ENCODE results near the gene CCR9.

CCR9 gene

GRCh38 chr3:45844616-45845015 lies 41.7 kb upstream of the CCR9 start:
- no peak for TF ChIP-seq POLR2AphosphoS5 (IDR thresholded peaks at IDR 0.05; ENCODE audit: low read depth, low read length)
- no peak for TF ChIP-seq TAF1 (IDR thresholded peaks at IDR 0.05; ENCODE audit: borderline replicate concordance, insufficient read depth, low read length)
- TF ChIP-seq FOXP2 (optimal IDR thresholded peaks at IDR 0.05; ENCODE audit: borderline replicate concordance, extremely low read depth, extremely low read length, insufficient read depth): no peak
- TF ChIP-seq SIN3A (IDR thresholded peaks at IDR 0.05; ENCODE audit: borderline replicate concordance, insufficient read depth, low read length): no peak
- no peak for TF ChIP-seq REST (IDR thresholded peaks at IDR 0.05; ENCODE audit: insufficient read depth in 1 of 2, low read depth in 2 of 2, low read length in 2 of 2)

GRCh38 chr3:45848392-45848791 lies 38.0 kb upstream of the CCR9 start:
- no peak for TF ChIP-seq TAF1 (IDR thresholded peaks at IDR 0.05; ENCODE audit: borderline replicate concordance, insufficient read depth, low read length)
- TF ChIP-seq REST (IDR thresholded peaks at IDR 0.05; ENCODE audit: insufficient read depth in 1 of 2, low read depth in 2 of 2, low read length in 2 of 2): no peak
- TF ChIP-seq POLR2AphosphoS5 (IDR thresholded peaks at IDR 0.05; ENCODE audit: low read depth, low read length): no peak
- no peak for TF ChIP-seq FOXP2 (optimal IDR thresholded peaks at IDR 0.05; ENCODE audit: borderline replicate concordance, extremely low read depth, extremely low read length, insufficient read depth)
- TF ChIP-seq SIN3A (IDR thresholded peaks at IDR 0.05; ENCODE audit: borderline replicate concordance, insufficient read depth, low read length): no peak

- TF ChIP-seq FOXP2 (optimal IDR thresholded peaks at IDR 0.05; ENCODE audit: borderline replicate concordance, extremely low read depth, extremely low read length, insufficient read depth): no peak
- TF ChIP-seq REST (IDR thresholded peaks at IDR 0.05; ENCODE audit: insufficient read depth in 1 of 2, low read depth in 2 of 2, low read length in 2 of 2): no peak
- no peak for TF ChIP-seq TAF1 (IDR thresholded peaks at IDR 0.05; ENCODE audit: borderline replicate concordance, insufficient read depth, low read length)
- no peak for TF ChIP-seq SIN3A (IDR thresholded peaks at IDR 0.05; ENCODE audit: borderline replicate concordance, insufficient read depth, low read length)
- TF ChIP-seq POLR2AphosphoS5 (IDR thresholded peaks at IDR 0.05; ENCODE audit: low read depth, low read length): no peak
Observed at GRCh38 chr3:45852828-45853227, 33.5 kb upstream of the CCR9 start.

DNA sequence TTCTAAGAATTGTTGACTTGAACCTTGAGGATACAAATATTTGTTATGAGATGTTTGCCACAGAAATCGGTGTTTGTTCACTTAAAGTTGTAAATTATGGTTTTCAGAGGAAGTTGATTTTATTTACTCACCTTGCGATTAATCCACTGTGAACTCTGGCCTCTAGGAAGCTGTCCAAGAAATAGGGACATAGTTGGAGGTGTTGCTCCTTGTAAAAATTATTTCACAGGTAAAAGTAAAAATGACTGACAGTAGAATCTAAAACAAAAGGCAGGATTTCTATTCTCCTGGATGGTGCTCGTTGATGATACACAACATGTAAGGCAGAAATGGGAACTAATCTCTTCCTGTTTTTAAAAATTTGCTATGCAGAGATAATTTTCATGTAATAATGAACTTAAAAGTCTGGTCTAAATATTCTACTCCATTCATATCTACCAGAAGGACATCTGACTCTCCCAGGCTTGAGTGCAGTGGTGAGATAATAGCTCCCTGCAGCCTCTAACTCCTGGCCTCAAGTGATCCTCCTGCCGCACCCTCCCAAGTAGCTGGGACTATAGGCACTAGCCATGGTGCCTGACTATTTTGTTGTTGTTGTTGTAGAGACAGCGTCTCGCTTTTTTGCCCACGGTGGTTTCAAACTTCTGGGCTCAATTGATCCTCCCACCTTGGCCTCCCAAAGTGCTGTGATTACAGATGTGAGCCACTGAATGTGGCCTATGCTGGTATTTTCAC lies 27.4 kb upstream of the CCR9 start:
- no peak for TF ChIP-seq TAF1 (IDR thresholded peaks at IDR 0.05; ENCODE audit: borderline replicate concordance, insufficient read depth, low read length)
- TF ChIP-seq POLR2AphosphoS5 (IDR thresholded peaks at IDR 0.05; ENCODE audit: low read depth, low read length): no peak
- no peak for TF ChIP-seq REST (IDR thresholded peaks at IDR 0.05; ENCODE audit: insufficient read depth in 1 of 2, low read depth in 2 of 2, low read length in 2 of 2)
- TF ChIP-seq FOXP2 (optimal IDR thresholded peaks at IDR 0.05; ENCODE audit: borderline replicate concordance, extremely low read depth, extremely low read length, insufficient read depth): no peak
- no peak for TF ChIP-seq SIN3A (IDR thresholded peaks at IDR 0.05; ENCODE audit: borderline replicate concordance, insufficient read depth, low read length)
